GM19463 (cell line): ENCODE measurements around the gene POMC.
A peak's percentile ranks its signal among the peaks of the same experiment; 100 is the strongest.
"Not testable (repeated sequence)": the region's sequence is repeated elsewhere in the genome, so short reads cannot be mapped to it uniquely, and the experiment has no call there.

Experiments
- ATAC-seq: cut with Tn5 transposase; IDR thresholded peaks from one replicate; pipeline ENCODE4 v1.9.1; 2021; ENCODE audit warnings: mild to moderate bottlenecking, moderate library complexity; ENCODE audit not compliant: unreplicated experiment

Gene POMC

GRCh38 chr2:25177211-25177611 is 8.8 kb upstream of the POMC start:
- no peak for ATAC-seq

GRCh38 chr2:25176541-25177181 is 8.3 kb upstream of the POMC start:
- ATAC-seq: no peak

GRCh38 chr2:25176138-25176537 is 7.8 kb upstream of the POMC start:
- ATAC-seq: no peak

- no peak for ATAC-seq
These were observed 5.9 kb upstream of the POMC start for GRCh38 chr2:25174192-25174861.

- no peak for ATAC-seq
These were observed 5.3 kb upstream of the POMC start for GRCh38 chr2:25173719-25174118.

- ATAC-seq: no peak
These were observed 2.5 kb upstream of the POMC start for GRCh38 chr2:25170888-25171287.

GRCh38 chr2:25169073-25169470 is 692 bp upstream of the POMC start:
- ATAC-seq: no peak

- peak; percentile 93 for ATAC-seq
These were observed 2.1 kb downstream of the POMC start for GRCh38 chr2:25165992-25166875.

- no peak for ATAC-seq
These were observed 3.8 kb downstream of the POMC start for GRCh38 chr2:25164561-25164960.

GRCh38 chr2:25162061-25162460 is 6.3 kb downstream of the POMC start:
- ATAC-seq: not testable (repeated sequence)

GRCh38 chr2:25161055-25161781 is 7.2 kb downstream of the POMC start:
- ATAC-seq: no peak

- no peak for ATAC-seq
These were observed 8.0 kb downstream of the POMC start for GRCh38 chr2:25160376-25160775.

GRCh38 chr2:25159949-25160348 is 8.4 kb downstream of the POMC start:
- ATAC-seq: no peak

- ATAC-seq: no peak
These were observed 10.1 kb downstream of the POMC start for GRCh38 chr2:25158096-25158852.

GRCh38 chr2:25155401-25155800 is 13.0 kb downstream of the POMC start:
- ATAC-seq: no peak

- no peak for ATAC-seq
These were observed 16.7 kb downstream of the POMC start for GRCh38 chr2:25151718-25152117.

- not testable (repeated sequence) for ATAC-seq
These were observed 17.4 kb downstream of the POMC start for GRCh38 chr2:25150993-25151392.

- no peak for ATAC-seq
These were observed 18.7 kb downstream of the POMC start for GRCh38 chr2:25149646-25150045.

- no peak for ATAC-seq
These were observed 21.5 kb downstream of the POMC start for GRCh38 chr2:25146896-25147295.

GRCh38 chr2:25145803-25146202 is 22.6 kb downstream of the POMC start:
- ATAC-seq: no peak
